HCT116 (cell line): ENCODE results near the gene HAUS6. TPM values are rescaled to one million over a fixed set of nuclear protein-coding genes. Genes with fewer than 3 reads are reported as not detected.

ENCODE experiments used
- ATAC-seq: fragments of 200-7000 bp; cut with Tn5 transposase; 2 replicates; pipeline ENCODE4 v1.9.1; 2020; ENCODE audit warnings: mild to moderate bottlenecking, moderate library complexity
- BruUV-seq: library from RNA; stranded (reverse); fragments of 400-500 nt; replicated peaks from 2 replicates; lab custom pipeline; 2021; lab: Mats Ljungman, UMichigan
- CTCF ChIA-PET: fragments of 300-600 bp; sonication (Branson Sonifier 250); formaldehyde crosslinking; loops from one replicate; lab custom pipeline; 2021; ENCODE audit warnings: antibody characterized with exemption; lab: Charles Lee
- POLR2A ChIA-PET: fragments of 300-600, 350-600 bp; sonication (Branson Sonifier 250); formaldehyde crosslinking; loops from one replicate; lab custom pipeline; 2021; ENCODE audit warnings: antibody characterized with exemption; lab: Charles Lee
- RAD21 ChIA-PET, 2 experiments: fragments of 300-600 bp; sonication (Branson Sonifier 250); formaldehyde crosslinking; loops; one replicate each; lab custom pipeline; 2023; ENCODE audit warnings: low total read pairs in 2 of 2; ENCODE audit not compliant: uncharacterized antibody in 2 of 2, unreplicated experiment in 2 of 2, low non-redundant PET in 1 of 2; lab: Charles Lee
- DNase-seq: peaks from one replicate; pipeline ENCODE4 v3.0.0-alpha.2; 2010; ENCODE audit warnings: low read depth, low spot score
- H2AFZ ChIP-seq: fragments of 200-600 bp; shearing (Covaris generic), sonication (generic); 2 replicates; pipeline ENCODE4 v1.6.1; 2017; ENCODE audit warnings: low read depth, mixed run types, mixed read lengths, antibody characterized with exemption, low read length; ENCODE audit not compliant: poor library complexity, severe bottlenecking
- H3K27ac ChIP-seq: 2 replicates; pipeline ENCODE4 v1.5.1; 2012; ENCODE audit warnings: low read depth, low read length
- H3K27me3 ChIP-seq: fragments of 200-600 bp; sonication (generic); 2 replicates; pipeline ENCODE4 v1.6.1; 2016; ENCODE audit warnings: mixed run types, low read length, mixed read lengths; ENCODE audit not compliant: insufficient read depth
- H3K36me3 ChIP-seq, 2 experiments: fragments of 200-500 bp in 1 of 2; fragments of 200-600 bp in 1 of 2; sonication (Bioruptor generic) in 1 of 2; sonication (generic) in 1 of 2; 2 replicates each; pipeline versions ENCODE4 v1.5.1 to v1.6.1; 2014 to 2016; ENCODE audit warnings: low read length in 2 of 2, inconsistent platforms in 1 of 2, mixed read lengths in 1 of 2, mixed run types in 1 of 2; ENCODE audit not compliant: insufficient read depth in 2 of 2, control insufficient read depth in 1 of 2
- H3K4me1 ChIP-seq, 2 experiments: fragments of 200-600 bp in 1 of 2; sonication (generic) in 1 of 2; 2 replicates each; pipeline versions ENCODE4 v1.5.1 to v1.6.1; 2012 to 2017; ENCODE audit warnings: low read length in 2 of 2, inconsistent platforms in 1 of 2, mild to moderate bottlenecking in 1 of 2, mixed read lengths in 1 of 2, mixed run types in 1 of 2, moderate library complexity in 1 of 2; ENCODE audit not compliant: insufficient read depth in 2 of 2, control insufficient read depth in 1 of 2
- H3K4me2 ChIP-seq: fragments of 200-600 bp; sonication (generic); 2 replicates; pipeline ENCODE4 v1.6.1; 2017; ENCODE audit warnings: mixed run types, low read length, mixed read lengths
- H3K4me3 ChIP-seq, 2 experiments: fragments of 200-600 bp in 1 of 2; sonication (generic) in 1 of 2; replicated peaks in 1 of 2; 2 replicates each; pipeline ENCODE4 v1.5.1; 2011 to 2016; ENCODE audit warnings: low read length in 2 of 2, control low read depth in 1 of 2, low read depth in 1 of 2, mild to moderate bottlenecking in 1 of 2, mixed read lengths in 1 of 2, mixed run types in 1 of 2
- H3K79me2 ChIP-seq: fragments of 200-600 bp; sonication (generic); 2 replicates; pipeline ENCODE4 v1.6.1; 2017; ENCODE audit warnings: mild to moderate bottlenecking, mixed run types, low read length, moderate library complexity, mixed read lengths; ENCODE audit not compliant: insufficient read depth
- H3K9ac ChIP-seq: fragments of 200-600 bp; sonication (generic); 2 replicates; pipeline ENCODE4 v1.6.1; 2016; ENCODE audit warnings: low read length, mixed read lengths
- H3K9me2 ChIP-seq: fragments of 200-600 bp; sonication (generic), shearing (Covaris generic); 2 replicates; pipeline ENCODE4 v1.6.1; 2017; ENCODE audit warnings: mixed run types, mild to moderate bottlenecking, moderate library complexity; ENCODE audit not compliant: insufficient read depth
- H3K9me3 ChIP-seq, 2 experiments: fragments of 200-500 bp in 1 of 2; fragments of 200-600 bp in 1 of 2; sonication (Bioruptor generic) in 1 of 2; sonication (generic) in 1 of 2; 2 replicates each; pipeline ENCODE4 v1.6.1; 2014 to 2017; ENCODE audit warnings: low read length in 2 of 2, mixed read lengths in 2 of 2, inconsistent platforms in 1 of 2, low read depth in 1 of 2, mild to moderate bottlenecking in 1 of 2, mixed run types in 1 of 2, moderate library complexity in 1 of 2; ENCODE audit not compliant: control insufficient read depth in 1 of 2, insufficient read depth in 1 of 2
- H4K20me1 ChIP-seq: fragments of 200-600 bp; sonication (generic), shearing (Covaris generic); 2 replicates; pipeline ENCODE4 v1.6.1; 2017; ENCODE audit warnings: mixed run types, mild to moderate bottlenecking, moderate library complexity; ENCODE audit not compliant: insufficient read depth
- CBX3 ChIP-seq: IDR thresholded peaks from 2 replicates; pipeline ENCODE4 v1.6.1; 2012; ENCODE audit warnings: low read depth
- CEBPB ChIP-seq: IDR thresholded peaks from 2 replicates; pipeline ENCODE4 v1.6.1; 2012; ENCODE audit warnings: low read depth
- EGR1 ChIP-seq: IDR thresholded peaks from 2 replicates; pipeline ENCODE4 v1.6.1; 2012; ENCODE audit warnings: low read depth
- ELF1 ChIP-seq: IDR thresholded peaks from 2 replicates; pipeline ENCODE4 v1.6.1; 2012; ENCODE audit warnings: low read depth, borderline replicate concordance
- EZH2phosphoT487 ChIP-seq: fragments of 200-600 bp; IDR thresholded peaks from 2 replicates; pipeline ENCODE4 v1.6.1; 2018; ENCODE audit warnings: antibody characterized with exemption, borderline replicate concordance
- POLR2AphosphoS5 ChIP-seq: IDR thresholded peaks from 2 replicates; pipeline ENCODE4 v1.6.1; 2011; ENCODE audit warnings: mild to moderate bottlenecking, low read depth, low read length, moderate library complexity
- RAD21 ChIP-seq: IDR thresholded peaks from 2 replicates; pipeline ENCODE4 v1.6.1; 2012; ENCODE audit warnings: low read depth, mild to moderate bottlenecking
- SRF ChIP-seq: IDR thresholded peaks from 2 replicates; pipeline ENCODE4 v1.6.1; 2012; ENCODE audit warnings: low read depth
- YY1 ChIP-seq: IDR thresholded peaks from 2 replicates; pipeline ENCODE4 v1.6.1; 2011; ENCODE audit warnings: low read length, low read depth, moderate library complexity, mild to moderate bottlenecking; ENCODE audit not compliant: insufficient replicate concordance; ENCODE audit errors: extremely low read depth
- ZNF274 ChIP-seq: fragments of 200-500 bp; sonication (Bioruptor generic); IDR thresholded peaks from 2 replicates; pipeline ENCODE4 v1.6.1; 2014; ENCODE audit warnings: mild to moderate bottlenecking, low read depth, low read length, inconsistent platforms
- intact Hi-C: fragments of 100-400 bp; cut with micrococcal nuclease; formaldehyde crosslinking; loops from 2 replicates; pipeline ENCODE4 v1.10.0; 2022
- total RNA-seq: library from RNA; stranded (reverse); gene quantifications from one replicate; pipeline ENCODE4 v1.2.1, GENCODE V29; 2021; ENCODE audit not compliant: unreplicated experiment
- TF ChIP-seq, protein P1 (sequence below): IDR thresholded peaks from 2 replicates; pipeline ENCODE4 v1.6.1; 2012; ENCODE audit warnings: low read depth
- TF ChIP-seq, protein P2 (sequence below), 3 experiments: fragments of 200-600 bp in 1 of 3; sonication (generic) in 1 of 3; IDR thresholded peaks in 2 of 3; conservative IDR thresholded peaks in 1 of 3; 2 replicates each; pipeline ENCODE4 v1.5.1; 2012 to 2017; ENCODE audit warnings: low read depth in 2 of 3, low read length in 2 of 3, antibody characterized with exemption in 1 of 3, borderline replicate concordance in 1 of 3, control low read depth in 1 of 3, mild to moderate bottlenecking in 1 of 3, mixed read lengths in 1 of 3, mixed run types in 1 of 3, moderate library complexity in 1 of 3; ENCODE audit not compliant: insufficient read depth in 1 of 3
- TF ChIP-seq, protein P3 (sequence below): IDR thresholded peaks from 2 replicates; pipeline ENCODE4 v1.6.1; 2012

HAUS6 gene
- total RNA-seq, 1 experiment from 2014 or later: 28.8 TPM

GRCh38 chr9:19102181-19102630 is 498 bp downstream of the HAUS6 start:
- intact Hi-C loops: no loop called here
- POLR2A ChIA-PET: no interaction called here
- H3K9me3 ChIP-seq: no peaks in the 10 kb centered on the region
- H3K79me2 ChIP-seq: peaks cover 53% of the 10 kb centered on the region
- H3K27ac ChIP-seq: peak overlapping the region; percentile 57
- peak overlapping the region; percentile 84 to 98 for H3K4me3 ChIP-seq
- H3K4me1 ChIP-seq: peaks cover 10% of the 10 kb centered on the region in 2 experiments; a peak in 2 of 4 replicates
- H2AFZ ChIP-seq: no peak overlapping the region
- CTCF ChIA-PET: no interaction called here
- no peaks in the 10 kb centered on the region for H3K27me3 ChIP-seq
- RAD21 ChIA-PET: no interaction called here
- BruUV-seq: TSS peak; percentile 68
- H3K36me3 ChIP-seq: peaks cover 6 to 11% of the 10 kb centered on the region in 2 experiments; a peak in 2 of 4 replicates
- peak; percentile 37 for ATAC-seq
- H4K20me1 ChIP-seq: no peaks in the 10 kb centered on the region
- H3K4me2 ChIP-seq: peak overlapping the region; percentile 77
- TF ChIP-seq ELF1: no peak
- TF ChIP-seq RAD21: no peak
- no peak for TF ChIP-seq ZNF274
- H3K9me2 ChIP-seq: no peaks in the 10 kb centered on the region
- DNase-seq: no peak
- H3K9ac ChIP-seq: peak overlapping the region; percentile 89

GRCh38 chr9:19101203-19101602 is 1.5 kb downstream of the HAUS6 start:
- CTCF ChIA-PET: no interaction called here
- TF ChIP-seq RAD21 (no peak), SRF (no peak), EGR1 (no peak), CBX3 (no peak), POLR2AphosphoS5 (no peak), CEBPB (no peak), EZH2phosphoT487 (no peak), YY1 (no peak), ELF1 (no peak)
- TF ChIP-seq, protein P1, sequence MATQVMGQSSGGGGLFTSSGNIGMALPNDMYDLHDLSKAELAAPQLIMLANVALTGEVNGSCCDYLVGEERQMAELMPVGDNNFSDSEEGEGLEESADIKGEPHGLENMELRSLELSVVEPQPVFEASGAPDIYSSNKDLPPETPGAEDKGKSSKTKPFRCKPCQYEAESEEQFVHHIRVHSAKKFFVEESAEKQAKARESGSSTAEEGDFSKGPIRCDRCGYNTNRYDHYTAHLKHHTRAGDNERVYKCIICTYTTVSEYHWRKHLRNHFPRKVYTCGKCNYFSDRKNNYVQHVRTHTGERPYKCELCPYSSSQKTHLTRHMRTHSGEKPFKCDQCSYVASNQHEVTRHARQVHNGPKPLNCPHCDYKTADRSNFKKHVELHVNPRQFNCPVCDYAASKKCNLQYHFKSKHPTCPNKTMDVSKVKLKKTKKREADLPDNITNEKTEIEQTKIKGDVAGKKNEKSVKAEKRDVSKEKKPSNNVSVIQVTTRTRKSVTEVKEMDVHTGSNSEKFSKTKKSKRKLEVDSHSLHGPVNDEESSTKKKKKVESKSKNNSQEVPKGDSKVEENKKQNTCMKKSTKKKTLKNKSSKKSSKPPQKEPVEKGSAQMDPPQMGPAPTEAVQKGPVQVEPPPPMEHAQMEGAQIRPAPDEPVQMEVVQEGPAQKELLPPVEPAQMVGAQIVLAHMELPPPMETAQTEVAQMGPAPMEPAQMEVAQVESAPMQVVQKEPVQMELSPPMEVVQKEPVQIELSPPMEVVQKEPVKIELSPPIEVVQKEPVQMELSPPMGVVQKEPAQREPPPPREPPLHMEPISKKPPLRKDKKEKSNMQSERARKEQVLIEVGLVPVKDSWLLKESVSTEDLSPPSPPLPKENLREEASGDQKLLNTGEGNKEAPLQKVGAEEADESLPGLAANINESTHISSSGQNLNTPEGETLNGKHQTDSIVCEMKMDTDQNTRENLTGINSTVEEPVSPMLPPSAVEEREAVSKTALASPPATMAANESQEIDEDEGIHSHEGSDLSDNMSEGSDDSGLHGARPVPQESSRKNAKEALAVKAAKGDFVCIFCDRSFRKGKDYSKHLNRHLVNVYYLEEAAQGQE: no peak
- TF ChIP-seq, protein P2, sequence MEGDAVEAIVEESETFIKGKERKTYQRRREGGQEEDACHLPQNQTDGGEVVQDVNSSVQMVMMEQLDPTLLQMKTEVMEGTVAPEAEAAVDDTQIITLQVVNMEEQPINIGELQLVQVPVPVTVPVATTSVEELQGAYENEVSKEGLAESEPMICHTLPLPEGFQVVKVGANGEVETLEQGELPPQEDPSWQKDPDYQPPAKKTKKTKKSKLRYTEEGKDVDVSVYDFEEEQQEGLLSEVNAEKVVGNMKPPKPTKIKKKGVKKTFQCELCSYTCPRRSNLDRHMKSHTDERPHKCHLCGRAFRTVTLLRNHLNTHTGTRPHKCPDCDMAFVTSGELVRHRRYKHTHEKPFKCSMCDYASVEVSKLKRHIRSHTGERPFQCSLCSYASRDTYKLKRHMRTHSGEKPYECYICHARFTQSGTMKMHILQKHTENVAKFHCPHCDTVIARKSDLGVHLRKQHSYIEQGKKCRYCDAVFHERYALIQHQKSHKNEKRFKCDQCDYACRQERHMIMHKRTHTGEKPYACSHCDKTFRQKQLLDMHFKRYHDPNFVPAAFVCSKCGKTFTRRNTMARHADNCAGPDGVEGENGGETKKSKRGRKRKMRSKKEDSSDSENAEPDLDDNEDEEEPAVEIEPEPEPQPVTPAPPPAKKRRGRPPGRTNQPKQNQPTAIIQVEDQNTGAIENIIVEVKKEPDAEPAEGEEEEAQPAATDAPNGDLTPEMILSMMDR (IDR thresholded peaks at IDR 0.05 in 2 of 3, conservative IDR thresholded peaks at IDR 0.05 in 1 of 3; ENCODE audit: borderline replicate concordance in 1 of 3, insufficient read depth in 1 of 3, low read depth in 2 of 3, low read length in 2 of 3): no peak
- TF ChIP-seq, protein P3, sequence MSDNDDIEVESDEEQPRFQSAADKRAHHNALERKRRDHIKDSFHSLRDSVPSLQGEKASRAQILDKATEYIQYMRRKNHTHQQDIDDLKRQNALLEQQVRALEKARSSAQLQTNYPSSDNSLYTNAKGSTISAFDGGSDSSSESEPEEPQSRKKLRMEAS: no peak
- Histone ChIP-seq H4K20me1 (no peaks in the 10 kb centered on the region), H3K4me3 (peak overlapping the region; percentile 84 to 98), H3K4me2 (peak overlapping the region; percentile 77), H3K4me1 (peaks cover 10% of the 10 kb centered on the region in 2 experiments; a peak in 2 of 4 replicates), H3K9ac (peak overlapping the region; percentile 89), H3K9me3 (no peaks in the 10 kb centered on the region), H2AFZ (no peak overlapping the region), H3K27me3 (no peaks in the 10 kb centered on the region), H3K9me2 (no peaks in the 10 kb centered on the region), H3K27ac (no peak overlapping the region), H3K36me3 (peaks cover 6 to 11% of the 10 kb centered on the region in 2 experiments; a peak in 2 of 4 replicates), H3K79me2 (peaks cover 62% of the 10 kb centered on the region)
- intact Hi-C loops: no loop called here
- BruUV-seq: no TSS peak
- ATAC-seq (no peak), DNase-seq (no peak)
- RAD21 ChIA-PET: no interaction called here
- POLR2A ChIA-PET: no interaction called here
